Stimulated activated CD4-positive, alpha-beta T cell treated with anti-CD3 and anti-CD28 coated beads, Interleukin-1b, Interleukin-23, amount 100 ng/mL, for 4 hours (primary cell): Measurements from ENCODE around the gene ARFIP1.
"Not testable (repeated sequence)": the region's sequence is repeated elsewhere in the genome, so short reads cannot be mapped to it uniquely, and the experiment has no call there.

ENCODE experiments used
- DNase-seq, 2 donors: peaks; one replicate each; pipeline ENCODE4 v3.0.0-alpha.2; 2020; ENCODE audit warnings: low read depth in 2 of 2

Gene ARFIP1

GRCh38 chr4:152843481-152844090 is 63.8 kb downstream of the ARFIP1 start:
- DNase-seq, result no peak

DNA sequence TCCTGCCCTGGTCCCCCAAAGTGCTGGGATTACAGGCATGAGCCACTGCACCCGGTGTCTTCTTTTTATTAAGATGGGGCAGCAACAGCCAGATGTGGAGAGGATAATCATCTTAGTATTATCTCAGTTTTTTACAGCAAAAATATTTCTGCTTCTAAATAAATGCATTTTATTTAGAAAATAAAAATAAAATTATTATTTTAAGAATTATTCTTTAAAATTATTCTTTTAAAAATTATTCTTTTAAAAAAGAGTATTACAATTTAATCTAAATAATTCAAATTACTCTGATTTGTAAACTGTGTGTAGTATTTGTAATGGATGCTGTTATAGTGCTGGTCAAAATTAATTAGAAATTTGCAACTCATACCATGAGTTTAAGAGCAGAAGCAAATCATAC is 67.6 kb downstream of the ARFIP1 start:
- no peak for DNase-seq

DNA sequence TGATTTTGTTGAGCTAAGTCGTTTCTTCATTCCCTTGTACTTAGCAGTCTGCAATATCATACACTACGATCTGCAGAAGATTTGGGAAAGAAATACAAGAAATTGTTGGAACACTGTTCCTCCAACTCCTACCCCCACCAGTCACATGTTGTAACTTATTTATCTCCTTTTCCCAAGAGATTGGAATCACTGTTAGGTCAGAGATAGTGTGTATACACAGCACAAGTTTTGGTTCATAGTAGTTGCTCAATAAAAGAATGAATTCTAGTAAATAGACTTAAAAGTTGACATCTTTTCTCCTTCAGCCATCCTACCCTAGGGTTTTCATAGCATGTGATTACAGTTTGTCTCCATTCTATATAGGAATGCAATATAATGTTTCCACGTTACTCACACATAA is 68.8 kb downstream of the ARFIP1 start:
- no peak for DNase-seq

GRCh38 chr4:152849350-152849749 is 69.6 kb downstream of the ARFIP1 start:
- no peak for DNase-seq

- DNase-seq, result peak in 1 of 2 donors; percentile 17
Measured at GRCh38 chr4:152850377-152850776, 70.6 kb downstream of the ARFIP1 start.

- no peak for DNase-seq
Measured at GRCh38 chr4:152851226-152851625, 71.5 kb downstream of the ARFIP1 start.

GRCh38 chr4:152853293-152853692 is 73.5 kb downstream of the ARFIP1 start:
- DNase-seq, result no peak

GRCh38 chr4:152854016-152854415 is 74.3 kb downstream of the ARFIP1 start:
- not testable (repeated sequence) for DNase-seq

GRCh38 chr4:152856960-152857359 is 77.2 kb downstream of the ARFIP1 start:
- no peak for DNase-seq

- DNase-seq, result no peak
Measured at GRCh38 chr4:152858934-152859333, 79.2 kb downstream of the ARFIP1 start.

GRCh38 chr4:152860046-152860445 is 80.3 kb downstream of the ARFIP1 start:
- DNase-seq, result no peak

DNA sequence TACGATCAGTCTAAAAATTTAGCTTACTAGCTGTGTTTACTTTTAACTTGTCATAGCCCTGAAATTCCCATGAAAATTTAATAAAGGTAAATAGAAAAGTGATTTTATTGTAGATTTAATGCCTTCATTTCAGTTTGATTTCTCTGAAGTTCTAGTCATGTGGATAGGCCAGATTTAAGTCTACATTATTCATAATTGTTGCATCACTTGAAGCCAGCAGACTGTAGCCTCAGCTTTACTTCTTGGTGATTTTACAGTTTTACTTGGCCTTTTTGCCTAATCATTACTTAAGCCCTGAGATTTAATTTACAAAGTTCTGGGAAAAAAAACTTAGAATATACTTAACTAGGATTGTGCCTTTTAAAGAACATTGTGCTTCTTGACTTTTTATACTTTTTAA is 82.9 kb downstream of the ARFIP1 start:
- DNase-seq, result no peak

DNA sequence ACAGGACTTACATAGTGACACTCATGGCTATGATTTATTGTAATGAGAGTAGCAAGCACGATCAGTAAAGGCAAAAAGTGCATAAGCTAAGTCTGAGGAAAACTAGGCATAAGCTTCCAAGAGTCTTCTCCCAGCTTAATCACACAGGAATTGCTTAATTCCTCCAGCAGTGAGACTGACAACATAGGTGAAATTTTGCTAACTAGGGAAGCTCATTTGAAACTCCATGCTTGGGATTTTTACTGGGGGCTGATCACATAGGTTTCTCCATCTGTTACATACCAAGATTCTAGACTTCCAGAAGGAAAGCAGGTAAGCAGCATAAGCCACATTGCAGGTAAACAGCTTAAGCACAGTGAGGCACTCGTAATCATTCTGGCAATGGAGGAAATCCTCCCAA is 84.6 kb downstream of the ARFIP1 start:
- DNase-seq, result no peak

DNA sequence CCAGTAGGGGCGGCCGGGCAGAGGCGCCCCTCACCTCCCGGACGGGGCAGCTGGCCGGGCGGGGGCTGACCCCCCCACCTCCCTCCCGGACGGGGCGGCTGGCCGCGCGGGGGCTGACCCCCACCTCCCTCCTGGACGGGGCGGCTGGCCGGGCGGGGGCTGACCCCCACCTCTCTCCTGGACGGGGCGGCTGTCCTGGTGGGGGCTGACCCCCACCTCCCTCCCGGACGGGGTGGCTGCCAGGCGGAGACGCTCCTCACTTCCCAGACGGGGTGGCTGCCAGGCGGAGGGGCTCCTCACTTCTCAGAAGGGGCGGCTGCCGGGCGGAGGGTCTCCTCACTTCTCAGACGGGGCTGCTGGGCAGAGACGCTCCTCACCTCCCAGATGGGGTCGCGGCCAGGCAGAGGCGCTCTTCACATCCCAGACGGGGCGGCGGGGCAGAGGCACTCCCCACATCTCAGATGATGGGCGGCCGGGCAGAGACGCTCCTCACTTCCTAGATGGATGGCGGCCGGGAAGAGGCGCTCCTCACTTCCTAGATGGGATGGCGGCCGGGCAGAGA is 86.8 kb downstream of the ARFIP1 start:
- not testable (repeated sequence) for DNase-seq

GRCh38 chr4:152870606-152871005 is 90.9 kb downstream of the ARFIP1 start:
- DNase-seq, result no peak

GRCh38 chr4:152875261-152875660 is 95.5 kb downstream of the ARFIP1 start:
- DNase-seq, result no peak

DNA sequence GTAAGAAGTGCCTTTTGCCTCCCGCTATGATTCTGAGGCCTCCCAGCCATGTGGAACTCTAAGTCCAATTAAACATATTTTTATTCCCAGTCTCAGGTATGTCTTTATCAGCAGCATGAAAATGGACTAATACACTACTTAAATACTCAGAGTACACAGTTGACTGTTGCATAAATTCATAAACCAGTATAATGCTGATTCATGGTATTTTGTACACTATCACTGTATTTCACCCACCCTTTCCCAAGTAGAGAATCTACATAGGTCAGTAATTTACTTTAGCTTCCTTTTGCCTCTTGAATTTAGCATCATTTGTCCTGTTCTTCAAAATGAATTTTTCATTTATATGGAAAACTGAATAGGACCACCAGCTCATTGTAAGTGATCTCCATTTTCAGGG is 98.1 kb downstream of the ARFIP1 start:
- DNase-seq, result no peak

- no peak for DNase-seq
Measured at GRCh38 chr4:152880263-152880662, 100.5 kb downstream of the ARFIP1 start.

GRCh38 chr4:152881974-152882373 is 102.2 kb downstream of the ARFIP1 start:
- DNase-seq, result no peak

- no peak for DNase-seq
Measured at GRCh38 chr4:152885185-152885584, 105.4 kb downstream of the ARFIP1 start.

- no peak for DNase-seq
Measured at GRCh38 chr4:152886201-152886600, 106.4 kb downstream of the ARFIP1 start.

DNA sequence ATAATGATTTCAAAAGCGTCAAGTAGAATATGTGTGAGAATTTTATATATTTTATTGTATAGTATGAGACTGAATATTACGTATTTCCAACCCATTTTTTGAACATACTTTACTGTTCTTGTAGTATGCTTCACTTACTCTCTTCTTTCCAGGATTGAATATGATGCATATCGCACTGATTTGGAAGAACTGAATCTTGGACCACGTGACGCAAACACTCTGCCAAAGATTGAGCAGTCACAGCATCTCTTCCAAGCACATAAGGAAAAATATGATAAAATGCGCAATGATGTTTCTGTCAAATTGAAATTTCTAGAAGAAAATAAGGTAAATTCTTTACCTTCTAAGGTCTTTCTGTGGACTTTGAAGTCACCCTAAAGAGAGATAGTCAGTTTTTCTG is 108.2 kb downstream of the ARFIP1 start:
- no peak for DNase-seq

GRCh38 chr4:152892974-152893373 is 113.2 kb downstream of the ARFIP1 start:
- no peak for DNase-seq

DNA sequence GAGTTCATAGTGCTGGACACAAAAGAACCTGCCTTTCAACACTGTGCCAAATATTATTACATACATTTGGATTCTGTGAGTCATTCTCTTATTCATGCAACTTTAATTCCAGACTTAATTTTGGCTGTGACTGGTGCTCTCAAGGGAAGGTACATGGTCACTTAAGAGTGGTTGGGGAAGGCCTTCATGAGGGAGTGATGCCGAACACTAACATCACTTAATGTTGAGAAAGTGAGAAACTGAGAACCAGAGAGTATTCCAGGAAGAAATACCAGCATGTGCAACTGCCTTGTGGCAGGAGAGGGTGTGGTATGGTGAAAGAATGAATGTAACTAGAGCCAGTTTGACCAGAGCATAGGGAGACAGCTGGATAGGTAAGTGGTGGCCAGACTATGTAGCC is 114.9 kb downstream of the ARFIP1 start:
- DNase-seq, result no peak
